Activated CD4-positive, alpha-beta T cell treated with anti-CD3 and anti-CD28 coated beads, Interleukin-2, amount 50 U/mL, for 4 hours (primary cell): ENCODE data around the gene LTB4R.
A peak's percentile ranks its signal among the peaks of the same experiment; 100 is the strongest.

Source experiments
- DNase-seq, 2 experiments: peaks; one replicate each; pipeline ENCODE4 v3.0.0-alpha.2; 2020

Gene LTB4R, protein sequence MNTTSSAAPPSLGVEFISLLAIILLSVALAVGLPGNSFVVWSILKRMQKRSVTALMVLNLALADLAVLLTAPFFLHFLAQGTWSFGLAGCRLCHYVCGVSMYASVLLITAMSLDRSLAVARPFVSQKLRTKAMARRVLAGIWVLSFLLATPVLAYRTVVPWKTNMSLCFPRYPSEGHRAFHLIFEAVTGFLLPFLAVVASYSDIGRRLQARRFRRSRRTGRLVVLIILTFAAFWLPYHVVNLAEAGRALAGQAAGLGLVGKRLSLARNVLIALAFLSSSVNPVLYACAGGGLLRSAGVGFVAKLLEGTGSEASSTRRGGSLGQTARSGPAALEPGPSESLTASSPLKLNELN

DNA sequence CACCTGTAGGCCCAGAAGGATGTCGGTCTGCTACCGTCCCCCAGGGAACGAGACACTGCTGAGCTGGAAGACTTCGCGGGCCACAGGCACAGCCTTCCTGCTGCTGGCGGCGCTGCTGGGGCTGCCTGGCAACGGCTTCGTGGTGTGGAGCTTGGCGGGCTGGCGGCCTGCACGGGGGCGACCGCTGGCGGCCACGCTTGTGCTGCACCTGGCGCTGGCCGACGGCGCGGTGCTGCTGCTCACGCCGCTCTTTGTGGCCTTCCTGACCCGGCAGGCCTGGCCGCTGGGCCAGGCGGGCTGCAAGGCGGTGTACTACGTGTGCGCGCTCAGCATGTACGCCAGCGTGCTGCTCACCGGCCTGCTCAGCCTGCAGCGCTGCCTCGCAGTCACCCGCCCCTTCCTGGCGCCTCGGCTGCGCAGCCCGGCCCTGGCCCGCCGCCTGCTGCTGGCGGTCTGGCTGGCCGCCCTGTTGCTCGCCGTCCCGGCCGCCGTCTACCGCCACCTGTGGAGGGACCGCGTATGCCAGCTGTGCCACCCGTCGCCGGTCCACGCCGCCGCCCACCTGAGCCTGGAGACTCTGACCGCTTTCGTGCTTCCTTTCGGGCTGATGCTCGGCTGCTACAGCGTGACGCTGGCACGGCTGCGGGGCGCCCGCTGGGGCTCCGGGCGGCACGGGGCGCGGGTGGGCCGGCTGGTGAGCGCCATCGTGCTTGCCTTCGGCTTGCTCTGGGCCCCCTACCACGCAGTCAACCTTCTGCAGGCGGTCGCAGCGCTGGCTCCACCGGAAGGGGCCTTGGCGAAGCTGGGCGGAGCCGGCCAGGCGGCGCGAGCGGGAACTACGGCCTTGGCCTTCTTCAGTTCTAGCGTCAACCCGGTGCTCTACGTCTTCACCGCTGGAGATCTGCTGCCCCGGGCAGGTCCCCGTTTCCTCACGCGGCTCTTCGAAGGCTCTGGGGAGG lies at the start of gene LTB4R:
Gene LTB4R, plus strand, starts transcription at position 857 of the 959 bp plus-strand sequence. CDS start 4,150 bp downstream, outside the sequence.
- peak; percentile 40 to 49 for DNase-seq

DNA sequence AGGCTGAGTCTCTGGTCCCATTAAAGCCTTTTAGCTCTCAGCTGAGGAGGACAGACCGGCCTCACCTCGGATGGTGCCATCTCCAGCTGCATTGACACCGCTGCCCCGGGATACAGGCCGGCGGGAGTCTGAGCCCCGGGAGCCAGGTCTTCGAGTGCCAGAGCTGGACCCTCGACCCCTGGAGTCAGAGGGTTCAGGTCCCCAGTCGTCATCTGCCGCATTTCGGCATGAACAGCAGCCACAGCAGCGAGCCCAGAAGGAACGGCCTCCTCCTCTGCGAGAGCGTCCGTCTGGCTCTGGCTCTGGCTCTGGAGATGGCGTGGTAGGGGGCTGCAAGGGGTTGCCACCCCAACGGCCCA lies 49.4 kb upstream of the LTB4R start:
- no peak for DNase-seq

DNA sequence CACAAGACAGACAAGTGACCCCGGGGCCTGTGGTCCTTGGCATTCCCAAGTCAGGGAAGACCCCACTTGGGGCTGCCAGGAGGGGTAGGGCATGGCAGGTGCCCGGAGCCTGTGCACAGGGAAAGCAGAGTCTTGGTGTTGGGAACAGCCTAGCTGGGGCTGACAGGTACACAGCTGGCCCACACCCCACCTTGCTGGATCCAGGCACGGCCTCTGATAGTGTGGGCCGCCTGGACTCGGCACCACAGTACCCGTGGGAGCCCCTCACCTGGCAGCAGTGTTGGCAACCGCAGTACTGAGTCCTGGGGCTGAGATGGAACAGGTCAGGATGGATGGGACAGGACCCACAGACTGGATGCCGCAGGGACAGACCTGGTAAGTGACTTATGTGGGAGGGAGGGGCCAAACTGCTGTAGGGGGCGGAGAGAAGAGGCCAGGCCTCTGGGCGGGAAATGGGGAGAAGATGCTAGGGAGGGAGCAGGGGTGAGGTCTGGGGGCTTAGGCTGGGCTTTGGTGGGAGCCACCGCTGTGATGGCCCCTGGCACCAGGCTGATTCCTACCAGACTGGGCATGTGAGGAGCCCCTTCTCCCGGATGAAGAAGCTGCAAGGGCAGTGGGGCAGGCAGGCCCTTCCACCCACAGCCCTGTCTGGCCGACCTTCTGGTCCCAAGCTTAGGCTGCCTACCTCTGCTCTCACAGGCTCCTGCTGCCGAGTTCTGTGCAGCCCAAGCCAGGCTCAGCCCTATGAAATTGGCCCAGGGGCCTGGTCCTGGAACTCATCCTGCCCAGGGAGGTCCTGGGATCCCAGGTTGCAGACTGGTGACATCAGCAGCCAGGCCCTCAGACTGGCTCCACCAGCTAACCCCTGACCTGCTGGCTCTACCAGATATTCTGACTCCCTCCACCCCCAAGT lies 48.2 kb upstream of the LTB4R start, which contains the start of gene TGM1:
Gene TGM1, minus strand, starts transcription at position 357 of the 913 bp plus-strand sequence. CDS start 825 bp downstream, outside the sequence.
- DNase-seq: no peak

DNA sequence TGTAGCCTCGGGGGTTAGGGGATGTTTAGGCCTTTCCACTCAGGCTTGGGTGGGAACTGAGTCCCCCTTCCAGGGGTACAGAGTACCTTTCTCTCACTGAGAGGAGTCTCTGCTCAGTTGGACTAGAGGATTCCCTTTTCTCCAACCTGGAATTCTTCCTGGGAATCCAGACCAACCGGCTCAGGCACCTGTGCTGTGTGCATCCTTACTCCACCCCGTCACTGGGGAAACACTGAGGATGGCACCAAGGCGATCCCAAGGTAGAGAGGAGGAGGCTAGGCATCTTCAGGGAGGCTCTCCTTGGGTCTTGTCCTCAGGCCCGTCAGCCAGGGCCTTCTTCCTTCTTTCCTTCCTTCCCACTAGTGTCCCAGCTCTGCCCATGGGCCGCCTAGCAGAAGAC lies 47.5 kb upstream of the LTB4R start:
- DNase-seq: no peak

DNA sequence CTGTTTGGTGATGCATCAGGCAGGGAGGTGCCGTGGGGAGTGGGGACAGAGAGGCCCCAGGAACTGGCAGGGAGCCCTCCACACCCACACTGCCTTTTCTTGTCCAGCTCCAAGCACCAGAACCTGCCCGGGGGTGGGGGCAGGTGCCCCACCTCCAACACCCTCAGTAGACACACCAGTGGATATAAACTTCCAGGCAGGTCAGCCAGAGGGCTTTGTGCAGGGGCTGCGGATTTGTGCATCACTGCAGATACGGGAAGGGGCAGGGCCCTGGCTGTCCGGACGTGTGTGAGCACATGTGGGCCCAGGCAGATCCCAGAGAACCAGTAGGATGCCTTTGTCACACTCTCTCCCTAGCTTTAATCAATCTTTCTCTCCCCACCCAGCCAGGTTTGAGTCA lies 47.0 kb upstream of the LTB4R start:
- DNase-seq: no peak

DNA sequence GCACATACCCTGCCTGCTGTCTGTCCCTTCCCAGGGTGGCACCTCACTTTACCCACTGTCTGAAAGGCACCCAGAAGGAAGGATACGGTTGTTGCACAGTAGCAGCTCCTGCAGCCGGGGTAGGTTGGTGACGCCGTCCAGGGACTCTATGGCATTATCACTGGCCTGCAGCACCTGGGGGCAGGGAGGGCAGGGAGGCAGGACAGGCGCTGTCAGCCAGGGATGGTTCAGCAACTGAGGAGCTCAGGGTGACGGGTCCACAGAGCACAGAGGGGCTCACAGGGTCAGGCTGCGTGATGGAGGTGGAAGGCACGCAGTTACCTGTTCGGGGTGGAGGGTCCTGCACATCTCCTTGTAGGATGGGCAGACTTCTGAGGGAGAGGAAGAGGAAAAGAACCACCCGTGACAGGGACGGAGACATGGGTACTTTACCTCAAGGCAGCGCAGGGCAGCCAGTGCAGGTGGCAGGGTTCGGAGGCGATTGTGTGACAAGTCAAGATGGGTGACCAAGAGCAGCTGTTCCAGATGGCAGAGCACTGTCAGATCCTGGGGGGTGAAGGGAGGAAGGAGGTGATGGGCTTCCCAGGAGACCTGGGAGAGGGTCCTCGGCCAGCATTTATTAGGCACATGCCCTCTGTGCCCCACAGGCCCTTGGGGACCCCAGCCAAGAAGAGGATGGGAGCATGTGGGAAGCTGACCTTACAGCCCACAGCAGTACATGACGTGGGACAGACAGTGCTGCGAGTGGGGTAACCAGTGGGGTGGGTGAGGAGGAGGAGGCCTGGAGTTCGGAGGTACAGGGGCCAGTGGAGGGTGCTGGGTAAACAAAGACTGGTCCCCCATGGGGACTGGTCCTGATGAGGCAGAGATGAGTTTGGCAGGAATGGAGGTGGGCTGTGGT lies 44.7 kb upstream of the LTB4R start:
- no peak for DNase-seq

DNA sequence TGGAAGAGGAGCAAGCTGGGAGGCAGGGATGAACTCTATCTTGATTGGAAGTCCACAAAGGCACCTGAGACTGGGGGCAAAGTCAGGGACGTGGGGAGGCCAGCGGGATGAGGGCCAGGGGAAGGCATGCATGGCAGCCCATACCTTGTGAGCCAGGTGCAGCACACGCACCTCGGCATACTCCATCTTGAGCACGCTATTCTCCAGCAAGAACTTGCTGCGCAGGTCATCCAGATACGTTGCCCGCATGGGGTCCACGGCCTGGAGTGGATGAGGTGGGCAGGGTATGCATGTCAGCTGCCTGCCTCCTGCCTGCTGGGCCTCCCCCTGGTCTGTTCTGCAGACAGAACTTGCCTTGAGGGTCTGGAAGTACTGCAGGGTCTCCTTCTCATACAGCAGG lies 43.8 kb upstream of the LTB4R start:
- DNase-seq: no peak

DNA sequence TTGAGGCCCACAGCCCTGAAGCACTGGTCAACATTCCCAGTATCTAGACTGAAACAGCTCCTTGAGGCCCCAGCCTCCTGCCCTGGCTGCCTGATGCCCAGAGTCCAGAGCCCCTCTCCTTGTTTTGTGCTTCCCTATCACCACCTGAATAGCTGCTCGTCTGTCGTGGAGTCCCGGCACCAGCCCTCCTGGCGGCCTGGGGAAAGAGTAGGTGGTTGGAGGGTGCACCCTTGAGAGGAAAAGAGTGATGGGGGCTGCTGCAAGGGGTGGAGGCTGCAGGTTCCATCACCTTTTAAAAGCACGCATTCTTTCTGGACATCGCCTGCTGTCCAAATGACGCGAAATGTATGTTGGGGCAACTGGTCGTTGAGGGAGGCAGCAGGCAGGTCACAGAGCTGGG lies 43.1 kb upstream of the LTB4R start:
- DNase-seq: no peak

DNA sequence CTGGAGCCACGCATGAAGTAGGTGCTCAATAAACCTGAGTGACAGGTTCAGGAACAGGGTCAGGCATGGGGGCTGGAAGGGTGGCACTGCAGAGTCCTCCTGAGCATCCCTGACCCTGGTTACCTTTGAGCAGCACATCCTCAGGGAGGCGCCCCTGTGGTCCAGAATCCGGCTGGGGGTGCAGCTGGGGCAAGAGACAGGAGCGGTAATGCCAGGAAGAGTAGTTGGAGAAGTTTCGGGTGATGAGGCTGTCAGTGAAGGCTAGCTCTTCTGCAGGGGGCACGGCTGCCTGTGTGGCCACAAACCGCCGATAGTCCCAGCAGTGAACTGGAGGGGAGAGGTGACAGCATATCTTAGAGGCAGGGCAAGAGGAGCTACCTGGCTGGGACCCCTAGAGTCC lies 41.9 kb upstream of the LTB4R start:
- no peak for DNase-seq

DNA sequence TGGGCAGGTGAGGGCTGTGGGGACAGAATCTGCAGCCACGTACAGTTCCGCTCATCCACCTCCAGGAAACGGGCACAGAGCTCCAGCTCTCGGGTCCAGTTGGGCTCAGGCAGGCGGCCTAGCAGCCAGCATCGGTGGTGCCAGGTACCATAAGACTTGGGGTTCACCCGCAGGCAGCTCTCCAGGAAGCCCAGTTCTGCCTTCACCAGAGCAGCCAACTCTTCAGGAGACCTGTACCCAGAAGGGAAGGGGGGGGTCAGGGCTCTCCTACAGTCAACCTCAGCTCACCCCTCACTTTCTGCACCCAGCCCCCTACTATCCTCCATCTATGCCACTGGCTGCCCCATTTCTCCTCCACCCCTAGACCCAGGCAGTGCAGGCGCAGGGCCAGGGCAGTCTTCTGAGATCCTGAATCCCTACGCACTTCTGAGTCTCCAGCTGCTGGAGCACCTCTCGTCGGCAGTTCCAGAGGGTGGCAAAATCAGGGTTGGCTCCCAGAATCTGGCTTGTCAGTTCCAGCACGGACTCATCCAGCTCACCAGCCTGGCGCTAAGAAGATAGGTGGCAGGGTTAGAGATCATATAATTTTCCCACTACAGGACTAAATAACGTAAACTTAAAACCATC lies 41.3 kb upstream of the LTB4R start:
- no peak for DNase-seq

DNA sequence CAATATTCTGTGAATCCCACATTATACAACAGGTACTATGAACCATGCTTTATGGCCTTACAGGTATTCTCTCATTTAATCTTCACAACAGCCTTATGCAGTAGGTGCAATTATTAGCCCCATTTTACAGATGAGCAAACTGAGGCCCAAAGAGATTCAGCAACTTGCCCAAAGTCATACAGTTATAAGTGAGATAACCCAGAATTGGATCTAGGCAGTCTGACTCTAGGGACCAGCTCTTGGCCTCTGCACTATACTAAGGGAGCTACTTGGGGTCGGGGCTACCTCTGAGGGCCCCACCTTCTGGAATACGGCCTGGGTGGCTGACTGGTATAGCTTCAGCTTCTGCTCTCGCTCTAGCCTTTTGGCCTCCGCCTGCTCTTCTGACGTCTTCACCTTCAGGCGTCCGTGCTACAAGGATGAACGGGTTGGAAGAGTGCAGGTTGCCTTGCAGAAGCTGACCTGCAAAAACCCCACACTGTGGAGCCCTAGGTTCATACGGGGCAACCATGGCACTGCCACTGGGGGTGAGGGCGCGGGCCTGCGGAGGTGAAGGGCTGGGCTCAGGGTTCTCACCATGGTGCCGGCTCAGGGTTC lies 40.7 kb upstream of the LTB4R start:
- peak in 1 of 2 experiments; percentile 4 for DNase-seq

DNA sequence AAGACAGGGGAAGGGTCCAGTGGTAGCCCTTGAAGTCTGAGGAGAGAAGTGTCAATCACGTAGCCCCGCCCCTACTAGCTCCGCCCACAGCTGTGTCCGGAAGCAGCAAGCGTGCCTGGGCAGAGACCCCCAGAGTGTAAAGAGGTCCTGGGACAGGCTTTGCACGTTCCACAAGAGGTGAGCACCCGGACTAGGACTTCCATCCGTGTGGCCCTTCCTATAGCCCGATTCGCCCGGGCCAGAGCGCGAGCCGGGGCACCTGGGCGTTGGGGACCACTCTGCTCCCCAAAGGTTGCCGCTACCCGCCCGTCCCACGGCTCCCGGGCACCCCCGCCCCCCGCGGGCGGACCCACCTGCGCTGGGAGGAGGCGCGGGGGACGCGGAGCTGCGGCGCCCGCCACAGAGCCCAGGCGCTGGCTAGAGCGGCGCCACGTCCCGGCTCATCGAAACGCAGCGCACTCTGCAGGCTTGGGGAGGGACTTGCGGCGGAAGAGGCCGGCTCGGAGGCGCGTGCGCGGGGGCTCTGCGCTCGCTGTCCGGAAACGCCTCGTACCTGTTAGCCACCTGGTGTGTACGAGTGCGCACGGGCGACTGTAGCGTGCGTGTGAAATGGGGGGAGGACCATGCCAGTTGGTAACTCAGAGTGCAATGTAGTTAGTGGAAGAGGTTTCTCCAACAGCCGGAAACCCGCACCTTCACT lies 40.0 kb upstream of the LTB4R start, which contains the start of gene RABGGTA:
Gene RABGGTA, minus strand, starts transcription at position 464 of the 700 bp plus-strand sequence. CDS start 482 bp downstream, outside the sequence.
- peak; percentile 85 to 90 for DNase-seq

DNA sequence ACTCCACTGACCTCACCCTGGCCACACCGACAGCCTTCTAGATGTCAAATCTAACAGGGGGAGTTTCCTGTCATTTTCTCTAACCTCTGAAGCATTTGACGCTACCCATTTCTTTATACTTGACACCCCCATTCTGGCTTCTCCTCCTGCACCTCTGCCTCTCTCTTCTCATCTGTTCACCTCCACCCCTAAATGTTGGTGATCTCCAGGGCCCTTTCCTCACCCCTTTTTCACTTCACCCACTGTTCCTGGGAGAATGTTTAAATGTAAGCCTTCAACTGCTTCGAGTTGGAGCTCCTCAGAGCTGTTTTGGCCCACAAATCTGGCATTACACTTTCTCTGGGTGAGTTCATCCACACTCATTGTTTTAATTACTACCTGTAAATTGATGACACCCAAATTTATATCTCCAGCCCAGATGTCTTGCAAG lies 39.5 kb upstream of the LTB4R start:
- DNase-seq: no peak

DNA sequence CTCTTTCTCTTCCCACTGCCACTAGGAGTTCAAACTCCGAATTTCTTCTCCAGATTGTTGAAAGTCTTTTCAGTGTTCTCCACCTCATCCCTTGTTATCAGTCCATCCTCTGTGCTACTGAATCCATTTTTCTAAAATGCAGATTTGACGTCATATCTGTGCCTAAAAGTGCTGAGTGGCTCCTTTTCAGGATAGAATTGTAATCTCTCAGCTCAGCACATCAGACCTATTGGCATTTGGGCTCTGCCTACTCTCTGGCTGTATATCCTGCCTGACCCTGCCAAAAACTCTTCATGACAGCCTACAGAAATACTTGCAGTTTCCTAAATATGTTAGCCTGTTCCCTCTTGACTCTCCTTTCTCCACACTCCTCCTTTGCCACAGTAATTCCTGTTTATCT lies 38.8 kb upstream of the LTB4R start:
- DNase-seq: no peak

DNA sequence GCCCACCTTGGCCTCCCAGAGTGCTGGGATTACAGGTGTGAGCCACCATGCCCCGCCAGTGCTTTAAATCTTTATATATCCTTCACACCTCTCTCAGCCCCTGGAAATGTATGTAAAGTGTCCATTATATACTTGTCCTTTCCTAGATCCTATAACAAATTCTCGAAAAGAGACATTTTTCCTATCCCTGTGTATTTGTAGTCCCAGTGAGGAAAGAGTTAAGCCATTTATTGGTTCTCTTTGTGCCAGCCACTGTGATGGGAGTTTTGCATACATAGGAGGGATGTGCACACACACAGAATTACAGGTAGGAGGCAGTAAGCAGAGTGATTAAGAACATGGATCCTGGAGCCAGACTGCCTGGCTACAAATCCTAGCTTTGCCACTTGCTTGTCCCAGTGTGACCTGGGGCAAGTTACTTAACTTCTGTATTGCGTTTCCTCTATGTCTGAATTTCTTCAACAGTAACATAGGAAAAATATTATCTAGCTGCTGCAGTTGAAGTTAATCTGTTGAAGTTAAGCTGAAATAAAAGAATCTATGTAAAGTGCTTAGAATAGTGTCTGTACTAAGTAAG lies 37.8 kb upstream of the LTB4R start:
- DNase-seq: no peak

DNA sequence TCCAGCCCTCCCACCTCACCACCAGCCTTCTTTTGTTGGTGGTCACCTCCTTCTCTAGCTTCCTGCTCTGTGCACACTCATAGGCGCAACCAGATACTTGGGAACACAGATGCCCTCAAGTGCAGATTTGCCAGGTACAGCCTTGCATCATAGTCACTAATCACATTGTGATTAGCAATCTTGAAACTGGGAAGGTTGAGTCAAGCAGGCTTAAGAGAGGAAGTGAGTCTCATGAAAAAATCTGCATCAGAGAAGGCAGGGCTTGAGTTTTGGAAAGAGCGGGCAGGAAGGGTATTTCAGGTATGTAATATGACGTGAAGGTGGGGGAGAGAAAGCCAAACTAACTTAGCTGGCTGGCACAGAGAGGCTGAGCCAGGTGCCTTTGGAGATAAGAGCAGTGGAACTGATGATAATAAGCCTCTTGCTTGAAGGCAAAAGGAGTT lies 37.2 kb upstream of the LTB4R start:
- peak; percentile 48 to 51 for DNase-seq

DNA sequence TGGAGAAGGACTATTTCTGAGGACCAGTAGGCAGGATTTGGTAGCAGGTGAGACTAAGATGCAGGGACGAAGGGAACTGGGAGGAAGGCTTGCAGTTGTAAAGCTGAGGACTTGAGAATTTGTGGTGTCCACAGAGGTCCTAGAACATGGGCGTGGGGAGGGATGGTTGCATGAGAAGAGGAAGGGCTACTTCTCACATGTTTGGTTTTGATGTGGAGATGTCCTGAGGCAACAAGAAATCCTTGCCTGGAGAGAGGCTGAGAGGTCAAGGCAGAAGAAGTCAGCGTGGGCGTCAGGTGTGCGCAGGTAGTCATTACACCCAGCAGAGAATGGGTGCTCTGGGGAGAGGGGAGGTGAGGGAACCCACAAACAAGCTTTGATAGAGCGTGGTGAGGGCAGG lies 34.2 kb upstream of the LTB4R start:
- no peak for DNase-seq

DNA sequence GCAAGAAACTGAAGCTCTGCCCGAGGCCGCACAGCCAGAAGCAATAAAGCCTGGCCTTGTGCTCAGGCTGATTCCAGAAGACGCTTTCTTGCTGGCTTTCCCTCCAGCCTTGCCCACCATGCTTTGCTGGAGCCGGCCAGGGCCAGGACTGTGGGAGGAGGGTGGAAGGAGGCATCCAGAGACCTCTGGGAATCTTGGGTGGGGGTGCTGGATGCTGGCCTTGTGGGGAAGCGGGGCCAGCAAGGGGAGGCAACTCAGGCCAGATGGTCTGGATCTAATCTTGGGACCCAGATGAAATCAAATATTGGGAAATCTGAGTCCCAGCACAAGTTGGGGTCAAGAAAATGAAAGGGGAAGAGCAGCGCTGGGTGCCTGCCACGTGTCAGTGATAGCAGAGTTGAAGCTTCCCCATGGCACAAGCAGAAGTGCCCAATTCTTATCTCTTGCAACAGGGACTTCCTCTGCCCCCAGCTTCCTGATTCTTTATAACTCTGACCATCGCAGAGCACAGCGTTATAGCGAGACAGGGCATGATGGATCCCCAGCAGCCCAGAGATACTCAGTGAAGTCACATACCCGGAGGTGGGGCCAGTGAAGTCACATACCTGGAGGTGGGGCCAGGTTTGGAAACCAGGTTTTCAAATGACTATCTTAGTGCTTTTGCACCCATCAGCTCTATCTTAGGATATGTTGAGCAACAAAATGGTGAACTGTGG lies 33.5 kb upstream of the LTB4R start:
- DNase-seq: no peak

DNA sequence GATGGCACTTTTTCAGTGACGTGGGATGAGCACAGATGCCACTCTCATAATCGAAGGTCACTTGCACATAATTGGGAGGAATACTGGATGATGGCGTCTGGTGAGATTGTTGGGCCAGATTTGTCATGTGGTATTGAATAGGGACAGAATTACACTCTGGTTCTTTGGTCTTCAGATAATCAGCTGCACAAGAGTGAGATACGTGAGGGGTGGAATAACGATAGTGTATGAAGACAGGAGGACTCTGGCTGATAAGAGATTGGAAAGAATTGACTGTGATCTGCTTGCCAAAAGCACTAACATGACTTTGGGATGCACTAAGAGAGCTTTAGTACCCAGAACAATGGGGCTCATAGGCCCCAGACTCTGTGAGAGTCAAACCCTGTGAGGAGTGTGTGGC lies 32.9 kb upstream of the LTB4R start:
- DNase-seq: no peak
